GM13977 (cell line): ENCODE results near the gene PNKD.
"Not testable (repeated sequence)": the region's sequence is repeated elsewhere in the genome, so short reads cannot be mapped to it uniquely, and the experiment has no call there.

ENCODE experiments used
- DNase-seq: peaks from one replicate; pipeline ENCODE4 v3.0.0; 2012; ENCODE audit warnings: low spot score
- CTCF ChIP-seq: IDR thresholded peaks from 2 replicates; pipeline ENCODE4 v1.5.1; 2012; ENCODE audit warnings: mild to moderate bottlenecking, control low read depth; ENCODE audit not compliant: insufficient read depth; ENCODE audit errors: extremely low read depth, missing control alignments
- in situ Hi-C: fragments of 300-500 bp; cut with MboI; formaldehyde crosslinking; loops from one replicate; pipeline ENCODE4 v1.12.0; 2022; ENCODE audit warnings: low sequenced_read_pairs, low pct_unique_long_range_greater_than_20kb, mixed read lengths, inconsistent platforms; ENCODE audit not compliant: unreplicated experiment

The PNKD gene

GRCh38 chr2:218313356-218313755, 43.0 kb downstream of the PNKD start:
- in situ Hi-C loops = no loop called here
- no peak for DNase-seq
- TF ChIP-seq CTCF = no peak

- DNase-seq, in situ Hi-C loops: not testable (repeated sequence)
Measured at GRCh38 chr2:218314764-218315163, 44.4 kb downstream of the PNKD start.

- TF ChIP-seq CTCF = no peak
- no peak for DNase-seq
- in situ Hi-C loops = no loop called here
Measured at GRCh38 chr2:218315397-218315796, 45.1 kb downstream of the PNKD start.

GRCh38 chr2:218317303-218317630, 46.9 kb downstream of the PNKD start:
- in situ Hi-C loops = no loop called here
- no peak for DNase-seq

GRCh38 chr2:218317835-218318234, 47.5 kb downstream of the PNKD start:
- no peak for DNase-seq
- no peak for TF ChIP-seq CTCF
- in situ Hi-C loops = no loop called here

More at GRCh38 chr2:218317303-218317630, 46.9 kb downstream of the PNKD start:
- TF ChIP-seq CTCF = no peak

GRCh38 chr2:218318241-218318640, 47.9 kb downstream of the PNKD start:
- no peak for DNase-seq
- no peak for TF ChIP-seq CTCF
- in situ Hi-C loops = no loop called here

- in situ Hi-C loops = no loop called here
- DNase-seq = no peak
- TF ChIP-seq CTCF = no peak
Measured at GRCh38 chr2:218319813-218320365, 49.6 kb downstream of the PNKD start.
